HG03097 (cell line): ENCODE results near the gene RUSF1.
A peak's percentile ranks its signal among the peaks of the same experiment; 100 is the strongest.

Experiments used
- ATAC-seq: cut with Tn5 transposase; IDR thresholded peaks from one replicate; pipeline ENCODE4 v1.9.1; 2021; ENCODE audit not compliant: unreplicated experiment, low FRiP score

RUSF1 gene

DNA sequence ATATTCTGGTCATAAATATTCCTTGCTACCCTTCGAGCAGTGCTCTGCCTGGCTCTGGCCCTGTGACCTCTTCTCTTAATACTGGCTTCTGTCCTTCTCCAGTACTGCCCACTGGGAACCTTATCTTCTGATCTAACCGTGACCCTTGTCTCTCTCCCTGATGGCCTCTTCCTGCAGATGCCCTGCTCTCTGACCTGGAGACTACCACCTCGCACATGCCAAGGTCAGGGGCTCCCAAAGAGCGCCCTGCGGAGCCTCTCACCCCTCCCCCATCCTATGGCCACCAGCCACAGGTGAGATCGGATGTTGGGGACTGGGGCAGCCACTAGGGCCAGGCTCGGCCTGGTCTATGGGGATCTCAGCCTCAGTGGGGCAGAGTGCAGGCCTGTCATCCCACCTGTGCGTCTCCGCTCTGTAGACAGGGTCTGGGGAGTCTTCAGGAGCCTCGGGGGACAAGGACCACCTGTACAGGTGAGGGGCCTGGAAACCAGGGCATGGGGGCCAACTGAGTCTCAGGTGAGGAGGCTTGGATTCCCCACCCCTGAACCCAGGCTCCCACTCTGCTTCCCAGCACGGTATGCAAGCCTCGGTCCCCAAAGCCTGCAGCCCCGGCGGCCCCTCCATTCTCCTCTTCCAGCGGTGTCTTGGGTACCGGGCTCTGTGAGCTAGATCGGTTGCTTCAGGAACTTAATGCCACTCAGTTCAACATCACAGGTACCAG lies 34.8 kb downstream of the RUSF1 start:
- ATAC-seq, result no peak

DNA sequence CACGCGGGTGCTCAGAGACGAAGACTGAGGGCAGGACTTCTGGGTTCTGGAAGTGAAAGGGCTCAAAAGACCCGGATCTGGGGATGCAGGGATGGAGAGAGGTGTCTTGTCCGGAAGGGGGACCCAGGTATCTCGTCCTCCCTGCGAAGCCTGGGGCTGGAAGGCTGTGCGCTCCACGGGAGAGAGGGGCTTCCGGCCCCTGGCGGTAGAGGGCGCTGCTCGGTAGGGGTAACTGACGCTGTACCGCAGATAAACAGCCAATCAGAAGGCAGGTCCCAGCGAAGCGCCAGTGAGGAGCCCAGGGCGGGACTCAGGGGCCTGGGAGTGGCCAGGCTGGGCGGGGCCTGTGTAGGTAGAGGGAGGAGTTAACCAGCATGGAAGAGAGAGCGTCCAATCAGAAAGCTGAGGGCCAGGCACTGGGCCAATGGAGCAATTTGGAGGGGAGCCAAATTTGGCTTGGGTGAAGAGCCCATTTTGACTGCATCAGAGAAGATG lies 35.4 kb downstream of the RUSF1 start:
- ATAC-seq, result no peak

DNA sequence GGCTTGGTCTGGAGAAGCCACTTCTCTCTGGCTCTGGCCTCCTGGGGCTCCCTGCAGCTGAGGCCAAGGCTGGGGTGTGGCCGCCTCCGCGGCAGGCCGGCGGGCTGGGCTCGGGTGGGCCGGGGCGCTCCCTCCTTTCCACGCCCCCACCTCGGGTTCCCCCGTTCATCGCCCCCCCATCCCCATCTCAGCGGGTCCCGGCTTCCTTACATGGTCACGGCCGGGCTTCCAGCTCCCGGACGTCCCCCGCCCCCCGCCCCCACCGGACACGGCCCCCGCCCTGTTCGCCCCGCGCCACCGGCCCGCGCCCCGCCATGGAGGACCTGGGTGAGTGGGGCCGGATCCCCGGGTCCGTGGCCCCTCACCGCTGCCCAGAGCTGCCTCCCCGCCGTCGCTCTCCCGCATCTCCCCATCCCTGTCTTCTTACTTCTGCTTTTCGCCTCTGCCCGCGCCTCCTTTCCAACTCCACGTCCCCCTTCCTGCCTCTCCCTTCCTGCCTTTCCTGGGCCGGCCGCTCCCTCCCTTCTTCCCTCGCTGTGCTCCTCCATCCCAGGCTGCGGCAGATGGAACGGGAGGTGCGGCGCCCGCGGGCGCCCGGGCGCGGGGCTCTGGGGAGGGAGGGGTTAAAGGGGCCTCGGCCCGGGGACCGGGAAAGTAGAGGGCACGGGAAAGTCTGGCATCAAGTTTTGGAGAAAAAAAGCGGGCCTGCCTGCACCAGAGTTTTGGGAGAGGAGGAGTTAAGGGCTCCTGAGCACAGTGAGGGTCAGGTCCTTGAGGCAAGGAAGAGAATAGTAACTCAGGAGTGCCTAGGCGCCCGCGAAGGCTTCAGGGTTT lies 36.1 kb downstream of the RUSF1 start, which contains the start of gene TGFB1I1:
TSS of gene TGFB1I1 (plus strand) at position 278 of the 834 bp plus-strand sequence. CDS start at position 315, 37 bp downstream.
- ATAC-seq, result no peak

DNA sequence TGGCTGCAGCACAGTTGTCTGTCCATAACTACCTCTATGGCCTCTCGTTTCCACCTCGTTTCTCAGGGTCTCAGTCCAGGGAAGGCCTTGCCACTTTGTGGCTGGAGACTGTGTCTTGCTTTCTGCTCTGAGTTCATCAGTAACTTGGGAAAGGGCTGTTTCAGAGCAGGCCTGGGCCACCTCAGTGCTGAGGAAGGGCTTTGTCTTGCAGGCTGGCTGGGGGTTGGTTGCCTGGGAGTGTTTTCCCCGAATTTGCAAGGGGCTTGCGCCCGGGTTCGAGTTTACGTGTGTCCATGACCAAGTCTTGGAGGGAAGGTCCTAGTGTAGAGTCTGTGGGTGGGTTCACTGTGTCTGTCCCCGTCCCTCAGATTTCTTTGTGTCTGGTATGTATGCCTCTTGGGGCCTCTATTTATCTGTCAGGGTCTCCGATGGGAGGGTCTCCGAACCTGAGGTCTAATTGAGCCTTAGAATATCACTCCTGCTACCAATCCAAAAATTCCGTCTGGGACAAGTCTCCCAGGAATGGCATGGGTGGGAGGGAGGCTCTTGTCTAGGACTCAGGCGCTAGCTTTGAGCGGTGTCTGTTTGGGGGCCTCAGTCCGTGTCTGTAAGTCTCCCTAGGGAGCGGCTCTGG lies 36.8 kb downstream of the RUSF1 start:
- ATAC-seq, result no peak

DNA sequence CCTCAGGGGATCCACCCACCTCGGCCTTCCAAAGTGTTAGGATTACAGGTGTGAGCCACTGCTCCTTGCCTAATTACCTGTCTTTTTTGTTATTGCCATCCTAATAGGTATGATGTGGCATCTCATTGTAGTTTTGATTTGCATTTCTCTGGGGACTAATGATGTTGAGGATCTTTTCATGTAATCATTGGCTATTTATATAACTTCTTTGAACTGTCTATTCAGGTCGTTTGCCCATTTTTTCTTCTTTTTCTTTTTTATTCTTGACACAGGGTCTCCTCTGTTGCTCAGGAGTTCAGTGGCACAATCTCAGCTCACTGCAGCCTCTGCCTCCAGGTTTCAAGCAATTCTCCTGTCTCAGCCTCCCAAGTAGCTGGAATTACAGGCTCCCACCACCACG lies 37.6 kb downstream of the RUSF1 start:
- ATAC-seq, result no peak

DNA sequence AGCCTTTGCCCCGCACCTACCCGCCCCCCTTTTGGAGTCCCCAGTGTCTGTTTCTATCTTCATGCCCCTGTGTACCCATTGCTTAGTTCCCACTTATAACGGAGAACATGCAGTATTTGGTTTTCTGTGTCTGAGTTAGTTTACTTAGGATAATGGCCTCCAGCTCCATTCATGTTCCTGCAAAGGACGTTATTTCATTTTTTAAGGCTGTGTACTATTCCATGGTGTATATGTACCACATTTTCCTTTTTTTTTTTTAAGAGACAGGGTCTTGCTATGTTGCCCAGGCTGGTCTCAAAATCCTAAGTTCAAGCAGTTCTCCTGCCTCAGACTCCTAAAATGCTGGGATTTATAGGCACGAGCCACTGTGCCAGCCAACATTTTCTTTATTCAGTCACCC lies 40.3 kb downstream of the RUSF1 start:
- no peak for ATAC-seq

DNA sequence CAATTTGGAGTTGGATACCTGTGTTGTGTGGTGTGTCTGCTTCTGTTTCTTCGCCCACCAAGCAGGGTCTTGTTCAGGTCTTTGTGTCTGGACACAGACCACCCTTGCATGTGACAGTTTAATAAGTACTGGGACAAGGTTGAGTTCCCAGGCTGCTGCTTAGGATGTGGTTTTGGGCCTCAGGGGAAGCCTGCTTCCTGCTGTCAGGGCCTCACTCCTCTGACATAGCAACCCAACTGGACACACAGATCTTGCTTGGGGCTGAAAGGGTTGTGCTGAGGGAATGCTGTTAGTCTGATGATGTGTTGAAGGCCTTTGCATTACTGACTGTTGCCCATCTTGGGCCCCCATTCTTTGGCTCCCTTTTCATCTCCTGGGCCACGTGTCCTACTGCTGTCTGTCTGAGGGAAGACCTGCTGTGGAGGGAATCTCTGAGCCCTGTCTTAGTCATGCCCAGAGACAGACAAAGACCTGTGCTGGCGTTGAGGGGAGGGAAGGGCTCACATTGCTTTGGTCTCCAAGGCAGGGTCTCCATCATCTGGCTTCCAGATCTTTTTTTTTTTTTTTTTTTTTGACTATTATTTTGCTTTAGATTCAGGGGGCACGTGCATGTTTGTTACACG lies 40.9 kb downstream of the RUSF1 start:
- ATAC-seq, result peak; percentile 51

DNA sequence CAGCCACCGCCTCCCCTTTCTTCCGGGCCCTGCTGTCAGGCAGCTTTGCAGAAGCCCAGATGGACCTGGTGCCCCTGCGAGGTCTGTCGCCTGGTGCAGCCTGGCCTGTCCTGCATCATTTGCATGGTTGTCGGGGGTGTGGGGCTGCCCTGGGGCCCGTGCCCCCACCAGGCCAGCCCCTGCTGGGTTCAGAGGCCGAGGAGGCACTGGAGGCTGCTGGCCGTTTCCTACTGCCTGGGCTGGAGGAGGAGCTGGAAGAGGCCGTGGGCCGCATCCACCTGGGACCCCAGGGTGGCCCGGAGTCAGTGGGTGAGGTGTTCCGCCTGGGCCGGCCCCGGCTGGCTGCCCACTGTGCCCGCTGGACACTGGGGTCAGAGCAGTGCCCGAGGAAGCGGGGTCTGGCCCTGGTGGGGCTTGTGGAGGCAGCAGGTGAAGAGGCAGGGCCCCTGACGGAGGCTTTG lies 41.8 kb downstream of the RUSF1 start:
- ATAC-seq, result no peak

DNA sequence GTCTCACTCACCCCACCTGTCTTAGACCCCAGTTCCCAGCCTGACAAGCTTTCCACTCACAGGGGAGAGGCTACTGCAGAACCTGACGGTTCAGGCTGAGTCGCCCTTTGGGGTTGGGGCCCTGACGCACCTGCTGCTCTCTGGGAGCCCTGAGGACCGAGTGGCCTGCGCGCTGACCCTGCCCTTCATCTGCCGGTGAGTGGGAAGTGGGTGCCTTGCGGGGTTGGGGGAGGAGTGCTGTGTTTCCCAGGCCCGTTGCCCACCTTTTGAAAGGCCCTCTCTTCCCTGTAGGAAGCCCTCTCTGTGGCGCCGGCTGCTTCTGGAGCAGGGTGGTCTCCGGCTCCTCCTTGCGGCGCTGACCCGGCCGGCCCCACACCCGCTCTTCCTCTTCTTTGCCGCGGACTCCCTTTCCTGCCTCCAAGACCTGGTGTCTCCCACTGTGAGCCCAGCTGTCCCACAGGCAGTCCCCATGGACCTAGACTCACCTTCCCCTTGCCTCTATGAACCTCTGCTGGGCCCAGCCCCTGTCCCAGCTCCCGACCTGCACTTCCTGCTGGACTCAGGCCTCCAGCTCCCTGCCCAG lies 42.3 kb downstream of the RUSF1 start:
- no peak for ATAC-seq

DNA sequence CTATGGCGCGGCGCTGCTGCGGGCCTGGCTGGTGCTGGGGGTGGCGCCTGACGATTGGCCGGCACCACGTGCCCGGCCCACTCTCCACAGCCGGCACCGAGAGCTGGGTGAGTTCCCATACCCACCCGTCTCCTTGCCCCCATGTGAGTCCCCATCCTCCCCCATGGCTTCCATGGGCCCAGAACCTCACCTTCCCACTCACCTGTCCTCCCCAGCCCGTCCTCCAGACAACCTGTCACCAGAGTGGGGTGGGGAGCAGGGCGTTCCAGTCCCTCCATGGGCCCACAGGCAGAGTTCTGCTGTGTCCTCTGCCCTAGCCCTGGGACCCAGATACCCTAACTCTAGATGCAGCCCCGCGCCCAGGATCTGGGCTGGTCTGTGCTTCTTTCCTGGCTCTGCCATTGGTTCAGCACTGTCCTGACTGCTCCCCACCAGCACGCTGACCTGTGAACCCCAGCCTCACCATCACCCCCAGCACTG lies 43.4 kb downstream of the RUSF1 start:
- no peak for ATAC-seq

DNA sequence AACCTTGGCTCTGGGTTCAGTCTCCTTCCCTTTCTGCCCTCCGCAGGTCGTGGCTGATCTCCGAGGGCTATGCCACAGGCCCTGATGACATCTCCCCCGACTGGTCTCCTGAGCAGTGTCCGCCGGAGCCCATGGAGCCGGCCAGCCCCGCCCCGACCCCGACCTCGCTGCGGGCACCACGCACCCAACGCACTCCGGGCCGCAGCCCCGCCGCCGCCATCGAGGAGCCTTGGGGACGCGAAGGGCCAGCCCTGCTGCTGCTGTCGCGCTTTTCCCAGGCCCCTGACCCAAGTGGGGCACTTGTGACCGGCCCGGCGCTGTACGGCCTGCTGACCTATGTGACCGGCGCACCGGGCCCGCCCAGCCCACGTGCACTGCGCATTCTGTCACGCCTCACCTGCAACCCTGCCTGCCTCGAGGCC lies 43.8 kb downstream of the RUSF1 start:
- no peak for ATAC-seq

DNA sequence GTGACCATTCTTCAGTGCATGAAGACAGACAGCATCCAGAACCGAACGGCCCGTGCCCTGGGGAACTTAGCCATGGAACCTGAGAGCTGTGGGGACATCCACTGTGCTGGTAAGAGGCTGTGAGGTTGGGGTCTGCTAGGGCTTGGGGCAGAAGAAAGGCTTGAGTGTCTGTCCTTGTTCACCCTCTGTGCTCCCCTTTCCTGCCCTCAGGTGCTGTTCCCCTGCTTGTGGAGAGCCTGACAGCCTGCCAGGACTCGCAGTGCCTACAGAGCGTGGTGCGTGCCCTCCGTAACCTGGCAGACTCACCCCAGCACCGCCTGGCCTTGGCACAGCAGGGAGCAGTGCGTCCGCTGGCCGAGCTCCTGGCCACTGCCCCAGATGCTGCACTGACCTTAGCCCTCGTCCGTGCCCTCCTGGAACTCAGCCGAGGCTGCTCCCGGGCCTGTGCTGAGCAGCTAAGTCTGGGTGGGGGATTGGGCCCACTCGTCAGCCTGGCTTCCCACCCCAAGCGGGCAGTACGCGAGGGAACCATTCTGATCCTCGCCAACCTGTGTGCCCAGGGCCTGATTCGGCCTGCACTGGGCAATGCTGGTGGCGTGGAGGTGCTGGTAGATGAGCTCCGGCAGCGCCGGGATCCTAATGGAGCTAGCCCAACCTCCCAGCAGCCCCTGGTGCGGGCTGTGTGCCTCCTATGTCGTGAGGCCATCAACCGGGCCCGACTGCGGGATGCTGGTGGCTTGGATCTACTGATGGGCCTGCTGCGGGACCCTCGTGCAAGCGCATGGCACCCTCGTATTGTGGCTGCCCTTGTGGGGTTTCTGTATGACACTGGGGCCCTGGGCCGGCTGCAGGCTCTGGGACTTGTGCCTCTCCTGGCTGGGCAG lies 46.0 kb downstream of the RUSF1 start:
- no peak for ATAC-seq

DNA sequence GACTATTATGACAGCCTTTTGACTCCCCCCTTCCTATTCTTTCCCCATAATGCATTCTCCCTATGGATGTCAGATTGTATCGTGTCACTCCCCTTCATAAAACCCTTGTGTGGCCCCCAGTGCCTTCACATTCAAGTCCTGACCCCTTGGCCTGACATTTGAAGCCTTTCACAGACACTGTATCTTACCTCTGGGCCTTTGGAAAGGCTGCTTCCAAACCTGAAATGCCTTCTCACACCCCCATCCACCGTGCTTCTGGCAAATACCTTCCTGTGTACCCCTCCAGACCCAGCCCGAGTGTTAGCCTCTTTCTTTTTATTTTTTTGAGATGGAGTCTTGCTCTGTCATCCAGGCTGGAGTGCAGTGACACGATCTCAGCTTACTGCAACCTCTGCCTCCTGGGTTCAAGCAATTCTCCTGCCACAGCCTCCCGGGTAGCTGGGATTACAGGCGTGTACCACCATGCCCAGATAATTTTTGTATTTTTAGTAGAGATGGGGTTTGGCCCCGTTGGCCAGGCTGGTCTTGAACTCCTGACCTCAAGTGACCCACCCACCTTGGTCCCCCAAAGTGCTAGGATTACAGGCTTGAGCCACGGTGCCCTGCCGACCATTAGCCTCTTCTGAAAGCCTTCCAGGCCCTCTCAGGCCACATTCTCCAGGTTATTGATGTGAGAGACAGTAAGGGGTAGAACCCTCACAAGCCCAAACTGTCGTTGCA lies 46.8 kb downstream of the RUSF1 start:
- no peak for ATAC-seq

DNA sequence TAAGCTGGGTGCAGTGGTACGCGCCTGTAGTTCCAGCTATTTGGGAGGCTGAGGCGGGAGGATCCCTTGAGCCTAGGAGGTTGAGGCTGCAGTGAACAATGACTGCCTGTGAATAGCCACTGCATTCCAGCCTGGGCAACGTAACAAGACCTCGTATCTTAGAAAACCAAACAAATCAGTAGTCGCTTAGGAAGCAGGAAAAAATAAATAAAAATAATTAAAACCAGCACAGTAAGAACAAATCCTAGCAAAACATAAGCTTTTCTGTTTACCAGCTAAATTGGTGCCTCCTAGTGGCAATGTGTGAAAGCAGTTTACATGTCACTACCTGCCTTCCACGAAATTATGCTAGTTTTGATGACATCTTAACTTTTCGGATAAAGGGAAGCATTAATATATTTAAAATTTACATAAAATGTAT lies 47.6 kb downstream of the RUSF1 start:
- no peak for ATAC-seq

DNA sequence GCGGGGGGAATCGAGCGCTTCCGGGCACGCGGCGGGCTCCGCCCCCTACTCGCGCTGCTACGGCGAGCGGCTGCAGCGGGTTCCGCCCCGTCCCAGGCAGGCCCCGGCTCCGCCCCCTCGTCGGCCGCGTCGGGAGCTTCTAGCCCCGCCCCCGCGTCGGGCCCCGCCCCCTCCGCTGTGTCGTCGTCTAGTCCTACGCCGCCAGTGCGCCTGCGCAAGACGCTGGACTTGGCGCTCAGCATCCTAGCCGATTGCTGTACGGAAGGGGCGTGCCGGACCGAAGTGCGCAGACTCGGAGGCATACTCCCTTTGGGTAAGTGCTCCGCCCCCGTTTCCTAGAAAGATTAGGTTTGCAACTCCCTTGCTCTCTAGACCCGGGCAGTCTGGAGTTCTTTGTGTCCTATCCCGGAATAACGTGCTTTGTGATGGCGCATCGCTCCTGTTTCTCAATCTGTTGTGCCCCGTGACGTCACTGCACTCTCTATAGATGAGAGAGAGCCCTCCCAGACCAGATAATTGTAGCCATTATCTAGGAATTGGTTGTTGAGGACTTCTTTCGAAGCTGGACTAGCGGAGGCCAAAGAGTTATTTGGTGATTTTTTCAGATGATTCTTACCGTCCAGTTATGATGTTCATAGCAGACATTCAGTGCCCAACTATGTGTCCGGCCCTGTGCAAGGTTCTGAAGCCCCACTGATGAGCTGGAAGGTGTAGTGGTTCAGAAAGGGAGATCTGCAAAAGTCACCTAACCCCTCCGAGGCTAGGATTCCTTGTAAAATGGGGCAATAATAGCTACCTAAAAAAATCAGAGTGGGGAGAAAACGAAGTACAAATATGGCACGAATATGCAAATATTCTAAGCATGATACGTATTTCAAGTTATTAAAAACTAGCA lies 48.3 kb downstream of the RUSF1 start:
- ATAC-seq, result peak; percentile 69

DNA sequence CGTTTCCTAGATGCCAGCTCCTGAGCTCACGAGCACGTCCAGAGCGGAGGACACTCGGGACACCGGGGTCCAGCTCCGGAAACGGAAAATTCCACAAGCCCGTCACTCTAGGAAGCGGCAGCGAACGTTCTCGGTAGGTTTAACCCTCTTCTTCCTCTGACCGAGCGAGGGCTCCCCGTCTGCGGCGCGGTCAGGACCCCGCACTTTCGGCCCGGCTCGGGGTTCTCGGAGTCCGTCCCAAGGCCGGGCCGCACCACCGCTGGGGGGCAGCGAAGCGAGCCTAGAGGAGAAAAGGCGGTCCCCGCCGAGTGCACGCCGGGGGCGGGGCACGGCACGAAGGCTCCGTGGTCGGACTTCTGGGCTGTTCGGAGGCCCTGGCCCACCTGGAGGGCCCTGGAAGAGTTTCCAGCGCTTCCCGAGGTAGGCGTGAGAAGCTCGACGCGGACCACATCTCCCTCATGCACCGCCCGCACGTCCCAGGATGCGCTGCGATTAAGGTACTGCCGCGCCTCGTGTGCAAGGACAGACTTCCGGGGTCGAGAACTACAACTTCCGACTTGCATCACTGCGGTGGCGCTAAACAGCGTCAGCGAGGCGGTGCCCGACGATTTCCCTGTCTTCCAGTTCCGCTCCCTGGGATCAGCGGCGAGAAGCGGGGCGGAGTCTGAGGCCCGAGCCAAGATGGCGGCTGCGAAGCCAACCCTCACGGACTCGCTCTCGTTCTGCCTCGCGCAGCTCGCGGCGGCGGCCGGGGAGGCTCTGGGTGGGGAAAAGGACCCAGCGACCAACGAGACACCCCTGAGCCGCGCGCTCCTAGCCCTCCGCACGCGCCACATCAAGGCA lies 49.1 kb downstream of the RUSF1 start, which contains the start of gene ARMC5:
TSS of gene ARMC5 (plus strand) at position 658 of the 843 bp plus-strand sequence. CDS start at position 682, 24 bp downstream.
- ATAC-seq, result peak; percentile 62
